OCI-LY1 (cell line): ENCODE data around the gene RAD21L1.

Experiments
- CTCF ChIP-seq: fragments of 200-600 bp; sonication (generic), shearing (Covaris generic); IDR thresholded peaks from 2 replicates; pipeline ENCODE4 v1.5.1; 2017; ENCODE audit warnings: mild to moderate bottlenecking, antibody characterized with exemption, low read length, moderate library complexity, mixed read lengths
- EZH2 ChIP-seq: fragments of 200-600 bp; sonication (generic), shearing (Covaris generic); IDR thresholded peaks from 2 replicates; pipeline ENCODE4 v1.8.0; 2017; ENCODE audit warnings: borderline replicate concordance, mixed run types, mild to moderate bottlenecking, antibody characterized with exemption, low read length, moderate library complexity, mixed read lengths

GRCh38 chr20:1265226-1265915 is 39.5 kb downstream of the RAD21L1 start:
- TF ChIP-seq CTCF (no peak), EZH2 (no peak)
